SK-N-SH (cell line): ENCODE results near the gene IQUB. TPM values are rescaled to one million over a fixed set of nuclear protein-coding genes. Genes with fewer than 3 reads are reported as not detected.

Experiments used
- CTCF ChIA-PET: fragments of 300-600, 350-600 bp; formaldehyde crosslinking; extraction: SDS; loops from one replicate; lab custom pipeline; 2021; lab: Yijun Ruan, JAX
- POLR2A ChIA-PET: fragments of 350-600 bp; sonication (Branson Sonifier 250); formaldehyde crosslinking; extraction: SDS; loops from one replicate; lab custom pipeline; 2020; ENCODE audit warnings: antibody characterized with exemption, inconsistent platforms; lab: Yijun Ruan, JAX
- DNase-seq: peaks from one replicate; pipeline ENCODE4 v3.0.0; 2012
- H2AFZ ChIP-seq: fragments of 200-600 bp; sonication (generic); 2 replicates; pipeline ENCODE4 v1.8.1; 2016; ENCODE audit warnings: antibody characterized with exemption, mild to moderate bottlenecking, low read depth
- H3F3A ChIP-seq: fragments of 200-600 bp; sonication (generic); replicated peaks from 2 replicates; pipeline ENCODE3; 2016; ENCODE audit warnings: antibody characterized with exemption, mild to moderate bottlenecking; ENCODE audit not compliant: insufficient read depth
- H3K27ac ChIP-seq, 2 experiments: fragments of 200-500 bp in 1 of 2; fragments of 200-600 bp in 1 of 2; sonication (Bioruptor generic) in 1 of 2; sonication (generic), shearing (Covaris generic) in 1 of 2; 2 replicates each; pipeline versions ENCODE4 v1.5.1 to v1.6.1; 2014 to 2016; ENCODE audit warnings: low read depth in 2 of 2, inconsistent platforms in 1 of 2, low read length in 1 of 2, mild to moderate bottlenecking in 1 of 2, mixed read lengths in 1 of 2
- H3K27me3 ChIP-seq: fragments of 200-600 bp; sonication (generic), shearing (Covaris generic); 2 replicates; pipeline ENCODE4 v1.6.1; 2016; ENCODE audit warnings: mixed run types; ENCODE audit not compliant: insufficient read depth
- H3K36me3 ChIP-seq, 2 experiments: fragments of 200-500 bp in 1 of 2; fragments of 200-600 bp in 1 of 2; sonication (Bioruptor generic) in 1 of 2; sonication (generic) in 1 of 2; replicated peaks in 1 of 2; 2 replicates each; pipeline versions ENCODE3 to v1.5.1; 2014 to 2016; ENCODE audit warnings: low read length in 1 of 2, mild to moderate bottlenecking in 1 of 2; ENCODE audit not compliant: insufficient read depth in 2 of 2, control insufficient read depth in 1 of 2
- H3K4me1 ChIP-seq, 2 experiments: fragments of 200-500 bp in 1 of 2; fragments of 200-600 bp in 1 of 2; sonication (Bioruptor generic) in 1 of 2; sonication (generic), shearing (Covaris generic) in 1 of 2; 2 replicates each; pipeline versions ENCODE4 v1.5.1 to v1.6.1; 2014 to 2016; ENCODE audit warnings: low read depth in 1 of 2, low read length in 1 of 2, mixed run types in 1 of 2; ENCODE audit not compliant: insufficient read depth in 2 of 2, control insufficient read depth in 1 of 2
- H3K4me2 ChIP-seq: fragments of 200-600 bp; sonication (generic), shearing (Covaris generic); 2 replicates; pipeline ENCODE4 v1.6.1; 2017; ENCODE audit warnings: mixed run types
- H3K4me3 ChIP-seq, 2 experiments: fragments of 200-500 bp in 1 of 2; fragments of 200-600 bp in 1 of 2; sonication (Bioruptor generic) in 1 of 2; sonication (generic), shearing (Covaris generic) in 1 of 2; 2 replicates each; pipeline versions ENCODE4 v1.5.1 to v1.8.1; 2014 to 2016; ENCODE audit warnings: low read depth in 2 of 2, inconsistent platforms in 1 of 2, low read length in 1 of 2, mild to moderate bottlenecking in 1 of 2, mixed read lengths in 1 of 2, moderate library complexity in 1 of 2
- H3K79me2 ChIP-seq: fragments of 200-600 bp; sonication (generic); 2 replicates; pipeline ENCODE4 v1.8.1; 2017; ENCODE audit warnings: mild to moderate bottlenecking; ENCODE audit not compliant: insufficient read depth
- H3K9ac ChIP-seq: fragments of 200-600 bp; sonication (generic); 2 replicates; pipeline ENCODE4 v1.6.1; 2017; ENCODE audit warnings: mixed run types
- H3K9me2 ChIP-seq: fragments of 200-600 bp; sonication (generic); 2 replicates; pipeline ENCODE4 v1.6.1; 2017; ENCODE audit warnings: mixed run types
- H3K9me3 ChIP-seq: fragments of 200-600 bp; sonication (generic); 2 replicates; pipeline ENCODE4 v1.6.1; 2017; ENCODE audit warnings: mixed run types, mild to moderate bottlenecking, moderate library complexity
- H4K20me1 ChIP-seq: fragments of 200-600 bp; sonication (generic); 2 replicates; pipeline ENCODE4 v1.6.1; 2017; ENCODE audit warnings: mild to moderate bottlenecking, mixed run types; ENCODE audit not compliant: insufficient read depth
- CHD2 ChIP-seq: fragments of 150-350 bp; IDR thresholded peaks from 2 replicates; pipeline ENCODE4 v1.6.1; 2018; ENCODE audit warnings: low read length; ENCODE audit not compliant: partially characterized antibody
- ELF1 ChIP-seq: IDR thresholded peaks from 2 replicates; pipeline ENCODE4 v1.4.0; 2012
- FOSL2 ChIP-seq: IDR thresholded peaks from 2 replicates; pipeline ENCODE4 v1.4.0; 2012; ENCODE audit warnings: low read depth, mild to moderate bottlenecking, moderate library complexity, borderline replicate concordance
- FOXM1 ChIP-seq: IDR thresholded peaks from 2 replicates; pipeline ENCODE4 v1.4.0; 2012; ENCODE audit warnings: low read depth, mild to moderate bottlenecking
- GABPA ChIP-seq: IDR thresholded peaks from 2 replicates; pipeline ENCODE4 v1.4.0; 2012; ENCODE audit warnings: low read depth, mild to moderate bottlenecking
- IRF3 ChIP-seq: fragments of 150-350 bp; IDR thresholded peaks from 2 replicates; pipeline ENCODE4 v1.6.1; 2016; ENCODE audit warnings: mild to moderate bottlenecking, low read depth, low read length
- MAX ChIP-seq: IDR thresholded peaks from 2 replicates; pipeline ENCODE4 v1.4.0; 2012; ENCODE audit warnings: low read depth
- MXI1 ChIP-seq: IDR thresholded peaks from 2 replicates; pipeline ENCODE4 v1.6.1; 2012; ENCODE audit warnings: mild to moderate bottlenecking, low read depth, low read length, improper control_type of control experiment
- NFIC ChIP-seq: IDR thresholded peaks from 2 replicates; pipeline ENCODE4 v1.4.0; 2012; ENCODE audit warnings: borderline replicate concordance
- NRF1 ChIP-seq: IDR thresholded peaks from 2 replicates; pipeline ENCODE4 v1.6.1; 2012; ENCODE audit warnings: low read depth, mild to moderate bottlenecking, low read length
- POLR2AphosphoS5 ChIP-seq: IDR thresholded peaks from 2 replicates; pipeline ENCODE4 v1.6.1; 2012; ENCODE audit warnings: low read depth, low read length
- RFX5 ChIP-seq: IDR thresholded peaks from 2 replicates; pipeline ENCODE4 v1.6.1; 2012; ENCODE audit warnings: mild to moderate bottlenecking, improper control_type of control experiment, low read length
- SIN3A ChIP-seq: IDR thresholded peaks from 2 replicates; pipeline ENCODE4 v1.6.1; 2012; ENCODE audit warnings: low read depth, mild to moderate bottlenecking, low read length, moderate library complexity, borderline replicate concordance
- TAF1 ChIP-seq: IDR thresholded peaks from 2 replicates; pipeline ENCODE4 v1.6.1; 2012; ENCODE audit warnings: low read depth, mild to moderate bottlenecking, low read length, moderate library complexity, borderline replicate concordance
- TCF12 ChIP-seq: IDR thresholded peaks from 2 replicates; pipeline ENCODE4 v1.4.0; 2012
- TEAD4 ChIP-seq: IDR thresholded peaks from 2 replicates; pipeline ENCODE4 v1.4.0; 2012; ENCODE audit warnings: mild to moderate bottlenecking, borderline replicate concordance; ENCODE audit not compliant: insufficient read depth
- USF2 ChIP-seq: fragments of 150-350 bp; IDR thresholded peaks from 2 replicates; pipeline ENCODE4 v1.6.1; 2017; ENCODE audit warnings: antibody characterized with exemption, low read length, low read depth, borderline replicate concordance
- WGBS: methylation state at CpG from one replicate; pipeline ENCODE4 v1.1.6; 2017; ENCODE audit warnings: low lambda C conversion rate; 5-methylcytosine and 5-hydroxymethylcytosine counted together
- polyA plus RNA-seq, 3 experiments: library from polyadenylated mRNA; depleted of rRNA; stranded (reverse); fragments of >200 nt; gene quantifications; 2 replicates each; pipeline ENCODE4 v1.2.3, GENCODE V29; 2012
- TF ChIP-seq, protein P1 (sequence below): IDR thresholded peaks from 2 replicates; pipeline ENCODE4; 2012
- TF ChIP-seq, protein P2 (sequence below): IDR thresholded peaks from 2 replicates; pipeline ENCODE4 v1.4.0; 2012; ENCODE audit warnings: low read depth, borderline replicate concordance

IQUB gene
- polyA plus RNA-seq, 1 of the 3 experiments (the other 2 are of a cell fraction) = 0.10 TPM

DNA sequence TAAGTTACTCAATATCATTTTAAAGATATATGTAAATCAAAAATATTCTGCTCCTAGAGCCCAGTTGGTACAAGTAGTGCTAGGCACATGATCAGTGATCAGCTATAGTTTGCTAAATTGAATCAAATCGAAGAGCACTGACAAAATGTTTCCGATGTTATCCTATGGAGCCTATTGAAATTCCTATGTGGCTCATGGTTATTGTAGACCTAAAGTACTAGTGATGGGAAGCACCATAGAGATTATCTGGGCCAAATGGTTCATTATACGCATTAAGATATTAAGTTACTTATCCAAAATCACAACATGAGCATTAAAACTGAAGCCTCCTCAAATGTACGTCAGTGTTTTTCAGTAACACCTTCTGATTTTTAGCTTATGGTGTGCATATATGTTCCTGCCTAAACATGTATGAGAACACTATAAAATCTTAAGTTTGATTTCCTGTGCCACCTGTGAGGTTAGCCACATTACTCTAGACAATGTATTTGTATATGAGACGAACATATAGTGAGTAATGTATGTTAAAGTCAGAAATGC lies 103.2 kb downstream of the IQUB start:
- Histone ChIP-seq H3K4me2 (no peak overlapping the region), H3K79me2 (no peaks in the 10 kb centered on the region), H3K27me3 (no peaks in the 10 kb centered on the region), H3F3A (no peaks in the 10 kb centered on the region), H3K36me3 (no peaks in the 10 kb centered on the region), H3K9ac (no peak overlapping the region), H3K27ac (no peak overlapping the region), H2AFZ (no peak overlapping the region), H3K9me3 (no peaks in the 10 kb centered on the region), H3K4me1 (peaks cover 0 to 8% of the 10 kb centered on the region in 2 experiments; a peak in 2 of 4 replicates), H3K9me2 (no peaks in the 10 kb centered on the region), H3K4me3 (no peak overlapping the region), H4K20me1 (no peaks in the 10 kb centered on the region)
- ChIA-PET CTCF (no interaction called here), POLR2A (no interaction called here)
- 36% methylated on average over 5 of the region's 5 CpGs for WGBS
- DNase-seq = no peak
- no peak for TF ChIP-seq POLR2AphosphoS5
- TF ChIP-seq FOXM1 = no peak
- no peak for TF ChIP-seq CHD2
- TF ChIP-seq MAX = no peak
- TF ChIP-seq USF2 = no peak
- TF ChIP-seq, protein P1, sequence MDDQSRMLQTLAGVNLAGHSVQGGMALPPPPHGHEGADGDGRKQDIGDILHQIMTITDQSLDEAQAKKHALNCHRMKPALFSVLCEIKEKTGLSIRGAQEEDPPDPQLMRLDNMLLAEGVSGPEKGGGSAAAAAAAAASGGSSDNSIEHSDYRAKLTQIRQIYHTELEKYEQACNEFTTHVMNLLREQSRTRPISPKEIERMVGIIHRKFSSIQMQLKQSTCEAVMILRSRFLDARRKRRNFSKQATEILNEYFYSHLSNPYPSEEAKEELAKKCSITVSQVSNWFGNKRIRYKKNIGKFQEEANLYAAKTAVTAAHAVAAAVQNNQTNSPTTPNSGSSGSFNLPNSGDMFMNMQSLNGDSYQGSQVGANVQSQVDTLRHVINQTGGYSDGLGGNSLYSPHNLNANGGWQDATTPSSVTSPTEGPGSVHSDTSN = no peak
- TF ChIP-seq GABPA = no peak
- TF ChIP-seq, protein P2, sequence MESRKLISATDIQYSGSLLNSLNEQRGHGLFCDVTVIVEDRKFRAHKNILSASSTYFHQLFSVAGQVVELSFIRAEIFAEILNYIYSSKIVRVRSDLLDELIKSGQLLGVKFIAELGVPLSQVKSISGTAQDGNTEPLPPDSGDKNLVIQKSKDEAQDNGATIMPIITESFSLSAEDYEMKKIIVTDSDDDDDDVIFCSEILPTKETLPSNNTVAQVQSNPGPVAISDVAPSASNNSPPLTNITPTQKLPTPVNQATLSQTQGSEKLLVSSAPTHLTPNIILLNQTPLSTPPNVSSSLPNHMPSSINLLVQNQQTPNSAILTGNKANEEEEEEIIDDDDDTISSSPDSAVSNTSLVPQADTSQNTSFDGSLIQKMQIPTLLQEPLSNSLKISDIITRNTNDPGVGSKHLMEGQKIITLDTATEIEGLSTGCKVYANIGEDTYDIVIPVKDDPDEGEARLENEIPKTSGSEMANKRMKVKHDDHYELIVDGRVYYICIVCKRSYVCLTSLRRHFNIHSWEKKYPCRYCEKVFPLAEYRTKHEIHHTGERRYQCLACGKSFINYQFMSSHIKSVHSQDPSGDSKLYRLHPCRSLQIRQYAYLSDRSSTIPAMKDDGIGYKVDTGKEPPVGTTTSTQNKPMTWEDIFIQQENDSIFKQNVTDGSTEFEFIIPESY = no peak
- TF ChIP-seq ELF1 = no peak
- TF ChIP-seq NRF1 = no peak
- TF ChIP-seq SIN3A = no peak
- TF ChIP-seq TEAD4 = no peak

DNA sequence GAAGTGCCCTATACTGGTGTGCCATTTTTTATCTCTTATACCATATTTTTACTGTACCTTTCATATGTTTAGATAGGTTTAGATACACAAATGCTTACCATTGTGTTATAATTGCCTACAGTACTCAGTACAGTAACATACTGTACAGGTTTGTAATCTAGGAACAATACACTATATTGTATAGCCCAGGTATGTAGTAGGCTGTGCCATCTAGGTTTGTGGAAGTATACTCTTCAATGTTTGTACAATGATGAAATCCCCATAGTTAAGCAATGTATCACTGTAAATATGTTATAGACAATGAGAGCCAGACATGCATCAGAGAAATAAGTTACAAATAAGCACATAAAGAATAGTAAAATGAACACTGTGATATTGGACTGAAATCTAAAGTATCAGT lies 109.1 kb downstream of the IQUB start:
- ChIA-PET CTCF (interaction anchor here (1.1 kb wide), 1 partner anchor 24 kb away, joined by 4 read pairs; no protein-coding TSS in a partner anchor), POLR2A (no interaction called here)
- Histone ChIP-seq H2AFZ (no peak overlapping the region), H3F3A (no peaks in the 10 kb centered on the region), H3K9me3 (no peaks in the 10 kb centered on the region), H3K4me3 (no peak overlapping the region), H3K27ac (no peak overlapping the region), H3K9ac (no peak overlapping the region), H3K27me3 (no peaks in the 10 kb centered on the region), H3K4me1 (no peaks in the 10 kb centered on the region), H3K79me2 (no peaks in the 10 kb centered on the region), H3K4me2 (no peak overlapping the region), H3K36me3 (no peaks in the 10 kb centered on the region), H3K9me2 (no peaks in the 10 kb centered on the region), H4K20me1 (no peaks in the 10 kb centered on the region)
- no peak for DNase-seq
- TF ChIP-seq MXI1 (no peak), NFIC (no peak), TAF1 (no peak), FOSL2 (no peak), TCF12 (no peak), IRF3 (no peak), RFX5 (no peak)
